GM13977 (cell line): Measurements from ENCODE around the gene BPI.

ENCODE experiments used
- DNase-seq: peaks from one replicate; pipeline ENCODE4 v3.0.0; 2012; ENCODE audit warnings: low spot score
- in situ Hi-C: fragments of 300-500 bp; cut with MboI; formaldehyde crosslinking; loops from one replicate; pipeline ENCODE4 v1.12.0; 2022; ENCODE audit warnings: low sequenced_read_pairs, low pct_unique_long_range_greater_than_20kb, mixed read lengths, inconsistent platforms; ENCODE audit not compliant: unreplicated experiment
- TF ChIP-seq, protein P1 (sequence below): IDR thresholded peaks from 2 replicates; pipeline ENCODE4 v1.5.1; 2012; ENCODE audit warnings: mild to moderate bottlenecking, control low read depth; ENCODE audit not compliant: insufficient read depth; ENCODE audit errors: extremely low read depth, missing control alignments

BPI gene

DNA sequence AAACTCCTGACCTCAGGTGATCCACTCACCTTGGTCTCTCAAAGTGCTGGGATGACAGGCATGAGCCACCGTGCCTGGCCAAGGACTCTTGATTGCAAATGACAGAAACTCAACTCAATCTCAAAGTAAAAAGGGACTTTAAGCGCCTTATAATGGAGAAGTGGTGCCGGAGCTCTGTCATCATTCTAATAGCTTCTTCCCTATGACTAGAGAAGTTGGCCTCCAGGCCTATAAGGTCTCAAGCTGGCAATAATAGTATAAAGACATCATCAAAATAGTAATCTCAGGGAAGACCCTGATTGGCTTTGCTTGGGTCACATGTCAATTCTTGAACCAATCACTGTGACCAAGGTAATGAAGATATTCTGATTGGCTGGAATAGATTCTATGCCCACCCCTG lies 34.9 kb upstream of the BPI start:
- TF ChIP-seq, protein P1, sequence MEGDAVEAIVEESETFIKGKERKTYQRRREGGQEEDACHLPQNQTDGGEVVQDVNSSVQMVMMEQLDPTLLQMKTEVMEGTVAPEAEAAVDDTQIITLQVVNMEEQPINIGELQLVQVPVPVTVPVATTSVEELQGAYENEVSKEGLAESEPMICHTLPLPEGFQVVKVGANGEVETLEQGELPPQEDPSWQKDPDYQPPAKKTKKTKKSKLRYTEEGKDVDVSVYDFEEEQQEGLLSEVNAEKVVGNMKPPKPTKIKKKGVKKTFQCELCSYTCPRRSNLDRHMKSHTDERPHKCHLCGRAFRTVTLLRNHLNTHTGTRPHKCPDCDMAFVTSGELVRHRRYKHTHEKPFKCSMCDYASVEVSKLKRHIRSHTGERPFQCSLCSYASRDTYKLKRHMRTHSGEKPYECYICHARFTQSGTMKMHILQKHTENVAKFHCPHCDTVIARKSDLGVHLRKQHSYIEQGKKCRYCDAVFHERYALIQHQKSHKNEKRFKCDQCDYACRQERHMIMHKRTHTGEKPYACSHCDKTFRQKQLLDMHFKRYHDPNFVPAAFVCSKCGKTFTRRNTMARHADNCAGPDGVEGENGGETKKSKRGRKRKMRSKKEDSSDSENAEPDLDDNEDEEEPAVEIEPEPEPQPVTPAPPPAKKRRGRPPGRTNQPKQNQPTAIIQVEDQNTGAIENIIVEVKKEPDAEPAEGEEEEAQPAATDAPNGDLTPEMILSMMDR, result no peak
- in situ Hi-C loops, result no loop called here
- DNase-seq, result no peak

GRCh38 chr20:38269715-38270114 lies 34.2 kb upstream of the BPI start:
- DNase-seq, result no peak
- in situ Hi-C loops, result no loop called here
- TF ChIP-seq, protein P1, result no peak

DNA sequence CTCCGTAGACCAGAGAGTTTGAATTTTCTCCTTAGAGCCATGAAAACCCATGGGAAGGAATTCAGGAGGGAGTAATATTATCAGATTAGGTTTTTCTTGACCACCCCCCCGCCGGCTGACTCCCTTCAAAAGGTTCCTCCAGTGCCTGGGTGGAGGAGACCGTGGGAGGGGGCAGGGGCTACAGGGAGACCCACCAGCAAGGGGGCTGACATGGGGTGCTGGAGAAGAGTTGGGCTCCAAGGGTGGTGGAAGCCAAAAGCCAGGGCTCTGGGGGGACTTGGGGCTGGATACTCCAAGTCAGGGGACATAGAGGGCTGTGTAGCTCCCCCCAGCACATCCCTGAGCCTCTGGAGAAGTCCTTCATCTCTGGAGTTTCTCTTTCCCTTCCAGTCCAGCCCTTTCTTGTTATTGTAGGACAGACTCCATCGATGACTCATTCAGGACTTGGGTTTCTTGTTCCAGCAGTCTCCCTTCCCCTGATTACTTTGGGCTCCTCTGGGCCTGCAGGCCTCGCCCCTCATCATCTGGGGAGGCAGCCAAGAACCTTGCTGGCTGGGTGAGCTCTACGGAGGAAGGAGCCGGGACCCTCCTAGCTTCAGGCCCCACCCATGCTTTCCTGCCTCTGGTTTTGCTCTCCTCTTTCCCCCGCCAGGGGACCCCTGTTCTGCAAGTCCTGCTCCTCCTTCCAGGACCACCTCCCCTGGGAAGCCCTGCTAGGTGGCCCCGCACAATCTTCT lies 32.9 kb upstream of the BPI start:
- no peak for DNase-seq
- TF ChIP-seq, protein P1, result no peak
- in situ Hi-C loops, result no loop called here

- TF ChIP-seq, protein P1, result no peak
- DNase-seq, result no peak
- in situ Hi-C loops, result no loop called here
These were observed 32.3 kb upstream of the BPI start for GRCh38 chr20:38271608-38272120.

DNA sequence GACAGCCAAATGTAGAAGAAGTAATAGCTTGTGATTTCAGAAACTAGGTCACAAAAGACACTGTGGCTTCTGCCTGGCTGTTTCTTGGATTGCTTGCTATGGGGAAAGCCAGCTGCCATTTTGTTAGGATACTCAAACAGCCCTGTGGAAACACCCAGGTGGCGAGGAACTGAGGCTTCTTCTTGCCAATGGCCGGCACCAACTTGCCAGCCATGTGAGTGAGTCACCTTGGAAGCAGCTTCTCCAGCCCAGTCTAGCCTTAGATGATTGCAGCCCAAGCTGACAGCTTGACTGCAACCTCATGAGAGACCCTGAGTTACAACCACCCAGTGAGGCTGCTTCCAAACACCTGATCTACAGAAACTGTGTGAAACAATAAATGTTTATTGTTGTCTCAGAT lies 31.6 kb upstream of the BPI start:
- in situ Hi-C loops, result no loop called here
- no peak for DNase-seq
- TF ChIP-seq, protein P1, result no peak

DNA sequence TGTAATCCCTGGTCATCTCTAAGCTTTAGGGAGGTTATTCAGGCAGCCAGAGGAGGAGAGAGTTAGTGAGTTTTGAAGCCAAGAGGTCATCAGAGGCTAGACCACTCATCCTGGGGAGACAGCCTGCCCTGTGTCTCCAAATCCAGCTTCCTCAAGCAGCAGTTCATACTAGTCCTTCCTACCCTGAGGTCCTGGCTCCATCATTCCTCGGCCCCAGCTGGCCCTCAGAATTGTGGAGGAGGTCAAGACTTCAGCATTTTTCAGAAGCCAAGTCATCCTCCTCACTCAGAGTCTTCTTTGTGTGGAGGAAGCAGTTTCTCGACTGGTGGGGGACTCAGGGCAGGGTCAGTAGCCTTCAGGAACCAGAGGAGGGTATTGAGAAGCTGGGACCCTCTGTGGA lies 31.0 kb upstream of the BPI start:
- in situ Hi-C loops, result no loop called here
- DNase-seq, result no peak
- TF ChIP-seq, protein P1, result no peak
